Endometrial microvascular endothelial cells (primary cell): ENCODE data around the gene AKAIN1. TPM values are rescaled to one million over a fixed set of nuclear protein-coding genes. Genes with fewer than 3 reads are reported as not detected.

Experiments
- in situ Hi-C: cut with HindIII; loops from 2 replicates; pipeline ENCODE4 v1.10.0; 2017; ENCODE audit warnings: low sequenced_read_pairs, low pct_unique_long_range_greater_than_20kb; ENCODE audit errors: inconsistent ontology term
- total RNA-seq: library from RNA; depleted of rRNA; stranded (reverse); fragments of >200 nt; gene quantifications from one replicate; pipeline ENCODE4 v1.2.3, GENCODE V29; 2015; ENCODE audit errors: inconsistent ontology term

The AKAIN1 gene, protein sequence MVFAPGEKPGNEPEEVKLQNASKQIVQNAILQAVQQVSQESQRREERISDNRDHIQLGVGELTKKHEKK
- total RNA-seq: not detected

DNA sequence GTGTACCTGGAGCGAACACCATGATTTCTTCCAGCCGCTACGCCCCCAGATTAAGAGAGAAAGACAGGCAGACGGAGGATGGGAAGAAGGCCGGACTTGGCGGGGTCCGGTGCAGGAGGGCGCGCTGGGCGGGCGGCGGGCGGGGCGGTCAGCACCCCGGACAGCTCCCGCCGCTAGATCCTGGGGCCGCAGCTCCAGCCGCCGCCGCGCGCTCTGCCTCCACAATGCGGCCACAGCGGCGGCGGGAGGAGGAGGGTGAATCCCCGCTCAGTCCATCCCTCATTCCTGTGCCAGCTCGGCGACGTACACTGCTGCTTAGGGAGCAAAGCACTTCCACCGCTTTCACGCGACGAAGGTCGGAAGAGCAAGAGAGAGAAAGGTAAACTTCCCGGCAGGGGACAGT lies at the start of gene AKAIN1:
AKAIN1 (minus strand) TSS at position 226 of the 403 bp plus-strand sequence; CDS start at position 22, 204 bp downstream.
- in situ Hi-C loops: no loop called here

DNA sequence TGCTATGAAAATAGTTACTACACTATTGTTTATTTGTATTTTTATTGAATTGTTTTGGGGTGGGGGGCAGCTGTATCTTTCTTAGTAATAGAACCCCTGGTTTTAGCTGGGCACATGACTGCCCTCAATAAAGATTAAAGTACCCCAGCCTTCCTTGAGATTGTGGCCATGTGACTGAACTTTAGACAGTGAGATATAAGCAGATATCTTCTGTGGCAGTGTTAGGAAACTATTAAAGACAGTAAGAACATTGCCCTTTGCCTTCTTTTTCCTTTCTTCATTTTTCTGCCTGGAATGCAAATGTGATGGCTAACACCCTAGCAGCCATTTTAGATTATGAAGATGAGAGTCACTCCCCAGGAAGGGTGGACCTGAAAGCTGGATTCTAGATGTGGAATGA lies 47.9 kb upstream of the AKAIN1 start:
- in situ Hi-C loops: no loop called here

DNA sequence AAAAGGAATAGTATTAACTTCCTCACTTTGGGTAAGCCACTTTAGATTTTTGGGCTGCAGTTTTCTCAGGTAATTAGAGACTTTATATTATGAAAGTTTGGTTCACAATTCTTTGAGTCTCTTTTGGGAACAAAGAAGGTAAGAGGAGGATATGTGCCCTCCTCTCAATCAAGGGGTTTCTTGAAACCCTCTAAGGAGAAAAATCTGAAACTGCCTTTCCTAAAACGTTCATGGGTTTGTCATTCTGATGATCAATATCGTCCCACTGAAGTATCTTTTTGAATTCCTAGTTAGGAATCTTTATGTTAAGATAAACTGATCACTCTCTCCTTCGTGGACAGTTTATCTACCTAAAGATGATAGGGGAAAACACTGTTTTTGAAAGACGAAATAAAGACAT lies 42.4 kb upstream of the AKAIN1 start:
- in situ Hi-C loops: no loop called here

DNA sequence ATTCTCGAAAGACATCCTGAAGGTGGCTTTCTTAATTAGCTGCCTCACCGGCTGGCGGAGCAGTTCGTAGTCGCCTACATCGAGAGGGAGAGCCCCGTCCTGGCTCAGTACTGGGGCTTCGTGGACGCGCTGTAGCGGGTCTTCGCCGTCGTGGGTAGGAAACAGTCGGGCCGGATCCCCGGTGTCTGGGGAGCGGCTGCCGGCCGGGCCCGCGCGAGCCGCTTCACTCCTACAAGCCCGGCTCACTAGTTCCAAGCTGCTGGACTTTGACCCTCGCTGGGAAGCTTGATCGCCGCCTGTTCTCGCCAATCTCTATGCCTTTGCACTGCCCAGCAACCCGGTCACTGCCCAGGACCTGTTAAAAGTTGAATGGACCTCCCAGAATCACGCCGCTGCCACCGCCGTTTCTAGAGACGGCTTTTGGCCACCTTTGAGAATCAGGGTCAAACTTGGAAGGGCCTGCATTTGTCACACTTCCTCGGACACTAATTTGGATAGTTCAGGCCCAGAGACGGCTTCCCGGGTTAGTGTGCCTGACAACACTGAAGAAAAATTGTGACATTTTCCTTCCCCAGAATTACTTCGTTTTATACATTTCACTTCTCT lies 41.4 kb upstream of the AKAIN1 start:
- in situ Hi-C loops: no loop called here

DNA sequence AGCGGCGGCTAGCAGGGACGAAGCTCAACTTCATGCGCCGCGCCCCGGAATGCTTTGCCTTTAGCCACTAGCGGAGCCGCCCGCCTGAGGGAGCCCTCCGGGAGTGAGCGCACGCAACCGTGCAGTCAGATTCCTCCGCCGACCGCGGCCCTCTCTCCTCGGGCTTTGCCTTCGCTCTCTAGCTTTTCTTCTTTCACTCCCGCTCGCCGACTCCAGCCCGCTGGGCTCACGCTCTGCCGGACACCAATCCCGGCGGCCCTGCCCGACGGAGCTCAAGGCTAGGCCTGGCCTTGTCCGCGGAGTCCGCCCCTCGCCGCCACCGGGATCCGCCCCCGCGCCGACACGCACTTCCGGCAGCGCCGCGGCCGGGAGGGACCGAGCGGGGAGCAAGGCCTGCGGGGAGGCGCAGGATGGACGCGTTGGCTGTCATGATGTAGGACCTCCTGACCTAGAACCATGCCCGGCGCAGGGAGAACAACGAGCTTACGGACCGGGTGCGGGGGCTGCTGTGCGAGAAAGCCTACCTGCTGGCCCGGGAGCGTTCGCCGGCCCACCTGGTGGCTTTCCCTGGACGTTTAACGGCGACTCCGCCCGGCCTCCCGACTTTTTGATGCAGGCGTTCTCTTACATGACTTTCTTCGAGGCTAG lies 40.8 kb upstream of the AKAIN1 start:
- in situ Hi-C loops: no loop called here

DNA sequence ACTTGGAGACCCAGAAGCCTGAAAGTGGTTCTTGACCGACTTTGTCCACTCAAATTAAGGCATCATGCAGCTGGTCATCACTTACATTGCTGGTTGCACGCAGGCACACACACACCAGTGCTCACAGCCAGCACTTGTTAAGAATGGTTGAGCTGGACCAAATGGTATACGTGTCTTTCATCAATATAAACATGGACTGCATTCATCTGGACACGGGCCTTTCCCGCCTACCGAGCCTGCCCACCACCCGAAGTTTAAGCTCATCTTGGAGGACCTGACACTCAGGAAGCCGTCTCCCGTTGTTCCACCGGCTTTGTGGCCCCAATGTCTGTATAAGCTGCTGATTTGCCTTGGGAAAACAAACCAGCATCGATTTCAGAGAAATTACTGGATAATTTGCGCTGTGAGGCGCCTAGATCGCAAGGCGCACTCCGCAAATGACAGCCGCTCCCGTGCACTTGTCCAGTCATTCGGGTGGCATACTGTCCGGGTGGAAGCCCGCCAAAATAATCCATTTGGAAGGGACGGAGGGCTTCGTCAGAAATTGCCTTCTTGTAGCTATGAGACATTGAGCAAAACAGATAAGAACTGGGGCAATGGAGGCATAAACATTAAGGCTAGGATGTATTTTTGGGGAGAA lies 40.1 kb upstream of the AKAIN1 start:
- in situ Hi-C loops: no loop called here

DNA sequence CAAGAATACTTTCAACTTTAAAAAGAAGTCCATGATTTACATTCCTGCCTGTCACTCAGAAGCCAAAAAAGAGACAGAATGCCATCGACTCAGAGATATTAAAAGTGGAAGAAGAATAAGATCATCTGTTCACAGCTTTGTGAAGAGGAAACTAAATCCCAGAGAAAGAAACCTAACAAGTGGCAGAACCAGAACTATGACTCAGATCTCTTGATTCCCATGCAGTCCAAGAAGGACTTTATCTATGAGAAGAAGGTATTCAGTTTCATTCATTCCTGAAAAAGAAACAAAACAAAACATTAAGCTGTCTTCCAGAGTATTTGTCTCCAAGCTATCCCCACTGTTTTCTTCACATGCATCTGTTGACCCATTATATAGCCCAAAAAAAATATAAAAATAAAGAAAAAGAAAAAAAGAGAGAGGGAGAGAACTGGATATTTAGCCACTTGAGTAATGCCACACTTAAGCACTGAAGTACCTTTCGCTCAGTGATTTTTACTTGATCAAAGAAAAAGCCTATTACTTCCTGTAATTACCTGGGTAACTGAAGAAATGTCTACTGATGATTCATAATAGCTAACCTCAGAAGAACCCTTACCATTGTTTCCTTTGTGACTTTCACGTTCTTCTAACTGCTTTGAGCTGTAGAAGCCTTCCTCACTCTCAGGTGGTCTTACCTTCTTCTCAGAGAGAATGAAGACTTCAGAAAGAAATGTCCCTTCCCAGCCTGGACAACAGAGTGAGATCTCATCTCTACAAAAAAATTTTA lies 17.7 kb upstream of the AKAIN1 start:
- in situ Hi-C loops: no loop called here

DNA sequence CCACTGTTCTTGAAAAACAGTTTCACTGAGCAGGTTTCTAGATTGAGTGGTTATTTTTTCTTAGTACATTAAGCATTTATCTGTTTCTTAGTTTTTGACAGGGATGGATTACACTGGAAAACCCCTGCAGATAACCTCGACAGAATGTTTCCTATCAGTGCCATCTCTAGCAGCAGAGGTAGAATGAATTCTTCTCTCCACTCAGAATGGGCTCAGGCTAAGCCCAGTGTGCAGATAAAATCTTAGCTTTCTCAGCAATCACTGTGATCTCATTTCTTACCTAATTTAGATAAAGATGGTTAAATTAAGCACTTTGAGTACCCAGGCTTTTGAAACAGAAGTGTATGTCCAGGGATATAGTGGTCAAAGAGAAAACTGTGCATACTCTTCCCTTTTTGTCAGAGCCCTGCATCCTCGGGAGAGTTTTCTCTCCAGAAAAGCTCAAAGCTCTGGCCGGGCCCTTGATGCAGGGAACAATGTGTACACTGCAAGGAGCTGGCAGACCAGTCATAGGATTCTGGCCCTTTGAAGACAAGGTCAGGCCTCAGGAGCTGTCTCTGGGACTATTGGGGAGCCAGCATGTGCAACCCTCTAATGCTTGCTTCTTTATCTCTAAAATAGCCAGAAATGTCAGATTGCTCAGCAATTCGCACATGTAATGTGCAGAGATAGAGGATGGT lies 10.6 kb upstream of the AKAIN1 start:
- in situ Hi-C loops: no loop called here

DNA sequence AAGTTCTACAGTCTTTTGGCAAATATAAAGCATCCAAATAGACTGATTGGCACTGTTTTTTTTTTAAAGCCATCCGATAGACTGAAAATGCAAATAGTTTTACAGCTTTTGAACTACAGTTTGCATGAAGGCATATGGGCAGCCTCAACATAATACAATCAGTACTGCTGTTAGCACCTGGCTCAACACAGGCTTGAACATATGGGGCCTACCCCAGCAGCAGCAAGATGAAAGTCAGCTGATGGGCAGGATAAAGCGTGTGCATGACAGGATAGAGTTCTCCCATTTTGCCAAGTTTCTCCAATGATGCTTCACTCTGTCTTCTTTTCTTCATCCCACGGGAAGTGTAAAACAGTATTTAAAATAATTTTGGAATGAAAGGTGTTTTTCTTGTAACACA lies 1.3 kb upstream of the AKAIN1 start:
- in situ Hi-C loops: no loop called here

DNA sequence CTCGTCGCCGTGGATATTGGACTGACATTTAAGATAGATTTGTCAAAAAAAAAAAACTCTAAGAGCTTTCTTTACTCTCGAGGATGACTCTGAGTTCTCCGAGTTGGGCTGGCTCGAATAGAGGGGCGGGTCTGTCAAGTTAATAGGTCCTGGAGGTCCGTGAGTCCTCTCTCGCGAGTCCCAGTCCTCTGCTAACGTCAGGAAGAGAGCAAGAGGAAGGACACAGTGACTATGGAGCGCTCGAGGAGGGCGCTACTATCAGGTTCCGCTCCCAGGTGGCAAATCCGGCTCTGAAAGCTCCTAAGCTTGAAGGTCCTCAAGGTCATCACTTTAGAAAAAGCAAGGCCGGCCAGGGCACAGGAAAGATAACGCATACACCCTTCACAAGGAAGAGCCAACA lies 404 bp upstream of the AKAIN1 start:
- in situ Hi-C loops: no loop called here

DNA sequence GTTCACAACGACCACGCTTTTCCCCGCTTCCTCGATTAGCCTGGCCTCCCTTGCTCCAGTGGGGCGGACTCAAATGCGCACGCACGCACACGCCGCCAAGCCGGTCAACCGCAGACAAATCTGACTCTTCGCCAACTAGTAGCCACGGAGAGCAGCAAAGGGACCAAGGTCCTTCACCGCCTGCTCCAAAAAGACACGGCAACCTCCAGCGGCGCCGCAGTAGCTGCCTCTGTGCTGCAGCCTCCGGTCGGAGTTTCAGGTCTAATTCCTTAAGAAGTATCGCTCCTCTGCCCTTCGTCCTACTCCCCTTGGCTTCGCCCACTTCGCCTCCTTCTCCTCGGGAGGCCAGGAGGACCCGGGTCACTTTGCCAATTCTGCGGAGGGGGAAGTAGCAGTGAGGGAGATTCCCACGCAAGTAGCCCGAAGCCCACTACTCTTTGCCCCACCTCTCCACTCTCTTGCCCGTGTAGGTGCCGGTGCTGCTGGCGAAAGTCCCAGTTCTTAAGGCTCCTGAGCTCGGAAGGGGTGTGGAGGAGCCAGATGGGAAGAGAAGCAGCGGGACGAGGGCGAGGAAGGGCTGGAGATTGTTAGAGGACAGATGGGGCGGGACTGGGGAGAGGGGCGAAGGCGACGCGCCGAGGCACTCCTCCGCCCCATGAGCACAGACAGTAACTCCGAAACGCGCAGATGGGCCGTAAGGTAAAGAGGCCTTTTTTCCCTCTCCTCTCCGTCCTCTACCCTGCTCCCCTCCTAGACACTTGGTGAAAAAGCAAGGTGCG lies 615 bp downstream of the AKAIN1 start:
- in situ Hi-C loops: no loop called here

DNA sequence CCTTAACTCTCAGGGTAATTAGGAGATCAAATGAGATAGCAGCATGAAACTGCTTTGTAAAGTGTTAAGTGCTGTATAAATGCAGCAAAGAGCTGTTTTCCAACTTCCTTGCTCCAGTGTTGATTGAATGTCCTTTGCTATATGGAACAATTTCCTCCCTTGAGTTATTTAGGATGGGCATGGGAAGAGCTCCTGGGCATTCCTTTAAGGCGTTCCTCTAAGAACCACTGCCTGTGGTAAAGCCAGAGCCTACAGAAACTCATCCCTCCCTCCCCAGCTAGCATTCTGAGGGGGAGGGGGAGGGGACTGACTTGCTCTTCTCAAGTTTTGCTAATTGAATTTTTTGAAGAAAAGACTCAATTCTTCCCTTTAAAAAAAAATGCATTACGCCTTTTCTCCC lies 1.4 kb downstream of the AKAIN1 start:
- in situ Hi-C loops: no loop called here

DNA sequence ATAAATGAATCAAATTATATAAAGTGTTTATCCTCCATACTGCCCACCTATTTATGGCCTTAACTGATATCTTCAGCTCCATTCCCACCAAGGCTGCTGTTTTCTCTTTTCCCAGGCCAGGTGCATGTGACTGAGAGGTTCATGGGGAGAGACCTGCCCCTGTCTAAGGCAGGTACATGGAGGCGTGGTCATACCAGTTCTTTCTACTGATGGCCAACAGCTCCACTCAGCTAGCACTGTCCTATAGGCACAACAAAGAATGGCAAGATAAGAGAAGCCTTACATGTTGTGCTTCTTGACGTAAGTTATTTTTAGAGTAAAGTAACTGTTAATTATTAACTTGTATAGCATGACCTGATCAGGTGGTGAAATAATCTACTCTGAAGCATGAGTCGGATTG lies 16.8 kb downstream of the AKAIN1 start:
- in situ Hi-C loops: no loop called here

DNA sequence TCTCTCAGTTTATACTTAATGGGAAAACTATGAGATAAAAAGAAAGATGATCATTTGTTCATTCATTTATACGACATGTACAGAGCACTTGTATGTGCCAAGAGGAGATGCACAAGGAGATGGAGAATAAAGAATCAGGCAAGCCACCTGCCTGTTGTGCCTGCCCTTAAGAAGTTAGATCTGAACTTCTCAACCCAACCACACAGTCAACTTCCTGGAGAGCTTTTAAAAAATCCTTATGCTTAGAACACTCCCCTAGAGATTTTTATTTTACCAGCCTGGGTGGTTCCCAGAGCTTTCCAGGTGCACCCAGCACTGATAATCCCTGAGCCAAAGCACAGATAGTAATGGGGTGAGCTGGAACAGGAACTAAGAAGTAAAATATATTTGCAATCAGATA lies 18.5 kb downstream of the AKAIN1 start:
- in situ Hi-C loops: no loop called here

DNA sequence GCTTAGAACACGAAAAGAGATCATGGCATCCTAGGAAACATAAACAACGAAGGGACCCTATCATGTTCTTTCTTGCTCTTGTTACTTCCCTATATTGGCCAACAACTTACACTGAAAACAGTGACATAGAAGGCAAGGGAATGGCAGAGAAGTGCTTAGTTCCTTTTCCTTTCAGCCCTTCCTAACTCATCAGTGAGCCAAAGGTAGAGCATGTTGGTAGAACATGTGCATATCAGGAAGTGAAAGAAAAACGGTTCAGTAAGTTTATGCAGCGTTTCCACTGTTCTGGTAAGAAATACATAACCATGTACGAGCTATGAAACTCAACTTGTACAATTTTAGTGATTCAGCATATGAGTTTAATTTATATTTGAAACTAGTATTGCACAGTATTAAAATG lies 21.7 kb downstream of the AKAIN1 start:
- in situ Hi-C loops: no loop called here

DNA sequence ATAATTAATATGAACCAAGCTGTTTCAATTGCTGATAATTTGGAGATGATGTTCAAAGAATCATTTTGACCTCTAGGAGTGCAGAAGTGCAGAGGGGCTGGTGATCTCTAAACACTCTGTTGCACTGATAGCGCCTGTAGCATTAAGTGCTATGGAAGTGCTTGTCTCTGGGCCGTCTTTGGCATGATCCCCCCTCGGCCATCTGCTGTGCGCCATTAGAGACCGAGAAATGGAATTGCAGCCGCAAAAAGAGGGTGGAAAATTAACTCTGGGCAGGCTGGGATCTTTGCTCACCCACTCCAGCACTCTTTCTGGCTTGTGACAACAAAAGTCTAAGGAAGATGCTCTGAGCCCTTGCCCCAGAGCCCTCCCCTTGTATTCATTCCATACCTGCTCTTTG lies 23.4 kb downstream of the AKAIN1 start:
- in situ Hi-C loops: no loop called here

DNA sequence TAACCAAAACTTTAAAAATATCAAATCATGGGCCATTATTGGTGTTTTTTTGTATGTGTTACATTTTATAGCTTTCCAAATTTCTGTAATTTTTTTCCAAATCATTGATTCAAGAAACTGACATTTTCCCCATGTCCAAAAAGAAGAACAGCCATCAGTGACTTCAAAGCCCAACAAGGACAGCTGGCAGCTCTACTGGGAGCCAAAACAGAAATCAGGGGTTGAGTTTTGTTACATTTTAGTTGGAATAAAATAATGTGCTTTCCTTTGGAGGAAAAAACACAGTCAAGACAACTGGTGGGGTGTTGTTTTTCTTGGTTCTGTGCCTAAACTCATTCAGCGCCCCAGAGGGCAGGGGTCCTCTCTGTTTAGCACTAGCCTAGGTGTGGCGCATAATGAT lies 23.8 kb downstream of the AKAIN1 start:
- in situ Hi-C loops: no loop called here

DNA sequence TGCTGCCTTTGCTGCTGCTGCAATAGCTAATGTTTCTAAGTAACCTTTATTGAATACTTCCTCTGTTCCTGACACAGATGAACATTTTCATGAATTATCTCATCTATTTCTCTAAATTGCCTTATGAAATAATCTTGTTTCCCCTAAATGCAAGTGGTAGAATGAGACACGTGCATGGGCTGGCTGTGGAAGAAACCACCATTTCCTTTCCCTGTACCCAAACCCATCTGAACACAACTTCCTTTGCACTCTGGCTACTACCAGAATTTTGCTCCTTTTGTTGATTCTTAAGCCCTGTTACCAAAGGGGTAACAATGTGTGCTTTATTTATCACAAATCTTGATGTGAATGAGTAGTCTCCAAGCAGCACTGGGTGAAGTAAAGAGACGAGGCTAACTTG lies 29.2 kb downstream of the AKAIN1 start:
- in situ Hi-C loops: no loop called here
